HCT116 (cell line): Measurements from ENCODE around the gene OR4S1.

Experiments used
- CEBPB ChIP-seq: IDR thresholded peaks from 2 replicates; pipeline ENCODE4 v1.6.1; 2012; ENCODE audit warnings: low read depth
- EZH2 ChIP-seq: fragments of 200-600 bp; sonication (generic); IDR thresholded peaks from 2 replicates; pipeline ENCODE4 v1.6.1; 2017; ENCODE audit warnings: antibody characterized with exemption, mixed run types
- EZH2phosphoT487 ChIP-seq: fragments of 200-600 bp; IDR thresholded peaks from 2 replicates; pipeline ENCODE4 v1.6.1; 2018; ENCODE audit warnings: antibody characterized with exemption, borderline replicate concordance
- POLR2A ChIP-seq: IDR thresholded peaks from 2 replicates; pipeline ENCODE4 v1.7.0; 2011; ENCODE audit warnings: borderline replicate concordance; ENCODE audit not compliant: insufficient read depth, insufficient read length; ENCODE audit errors: extremely low read depth
- POLR2AphosphoS5 ChIP-seq: IDR thresholded peaks from 2 replicates; pipeline ENCODE4 v1.6.1; 2011; ENCODE audit warnings: mild to moderate bottlenecking, low read depth, low read length, moderate library complexity
- RAD21 ChIP-seq: IDR thresholded peaks from 2 replicates; pipeline ENCODE4 v1.6.1; 2012; ENCODE audit warnings: low read depth, mild to moderate bottlenecking
- SIN3A ChIP-seq: IDR thresholded peaks from 2 replicates; pipeline ENCODE4 v1.6.1; 2012; ENCODE audit warnings: low read depth
- SP1 ChIP-seq: IDR thresholded peaks from 2 replicates; pipeline ENCODE4 v1.6.1; 2012; ENCODE audit warnings: low read depth
- YY1 ChIP-seq: IDR thresholded peaks from 2 replicates; pipeline ENCODE4 v1.6.1; 2011; ENCODE audit warnings: low read length, low read depth, moderate library complexity, mild to moderate bottlenecking; ENCODE audit not compliant: insufficient replicate concordance; ENCODE audit errors: extremely low read depth
- TF ChIP-seq, protein P1 (sequence below): IDR thresholded peaks from 2 replicates; pipeline ENCODE4 v1.6.1; 2012; ENCODE audit warnings: low read depth
- TF ChIP-seq, protein P2 (sequence below), 3 experiments: fragments of 200-600 bp in 1 of 3; sonication (generic) in 1 of 3; IDR thresholded peaks in 2 of 3; conservative IDR thresholded peaks in 1 of 3; 2 replicates each; pipeline ENCODE4 v1.5.1; 2012 to 2017; ENCODE audit warnings: low read depth in 2 of 3, low read length in 2 of 3, antibody characterized with exemption in 1 of 3, borderline replicate concordance in 1 of 3, control low read depth in 1 of 3, mild to moderate bottlenecking in 1 of 3, mixed read lengths in 1 of 3, mixed run types in 1 of 3, moderate library complexity in 1 of 3; ENCODE audit not compliant: insufficient read depth in 1 of 3

DNA sequence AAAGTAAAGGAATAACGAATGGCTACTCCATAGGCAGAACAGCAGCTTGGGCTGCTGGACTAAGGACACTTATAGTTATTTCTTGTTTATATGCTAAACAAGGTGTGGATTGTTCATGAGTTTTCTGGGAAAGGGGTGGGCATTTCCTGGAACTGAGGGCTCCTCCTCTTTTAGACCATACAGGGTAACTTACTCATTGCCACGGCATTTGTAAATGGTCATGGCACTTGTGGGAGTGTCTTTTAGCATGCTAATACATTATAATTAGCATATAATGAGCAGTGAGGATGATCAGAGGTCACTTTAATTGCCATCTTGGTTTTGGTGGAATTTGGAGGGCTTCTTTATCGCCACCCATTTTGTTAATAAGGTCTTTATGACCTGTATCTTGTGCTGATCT, 35.4 kb upstream of the OR4S1 start:
- no peak for TF ChIP-seq EZH2phosphoT487
- TF ChIP-seq, protein P1, sequence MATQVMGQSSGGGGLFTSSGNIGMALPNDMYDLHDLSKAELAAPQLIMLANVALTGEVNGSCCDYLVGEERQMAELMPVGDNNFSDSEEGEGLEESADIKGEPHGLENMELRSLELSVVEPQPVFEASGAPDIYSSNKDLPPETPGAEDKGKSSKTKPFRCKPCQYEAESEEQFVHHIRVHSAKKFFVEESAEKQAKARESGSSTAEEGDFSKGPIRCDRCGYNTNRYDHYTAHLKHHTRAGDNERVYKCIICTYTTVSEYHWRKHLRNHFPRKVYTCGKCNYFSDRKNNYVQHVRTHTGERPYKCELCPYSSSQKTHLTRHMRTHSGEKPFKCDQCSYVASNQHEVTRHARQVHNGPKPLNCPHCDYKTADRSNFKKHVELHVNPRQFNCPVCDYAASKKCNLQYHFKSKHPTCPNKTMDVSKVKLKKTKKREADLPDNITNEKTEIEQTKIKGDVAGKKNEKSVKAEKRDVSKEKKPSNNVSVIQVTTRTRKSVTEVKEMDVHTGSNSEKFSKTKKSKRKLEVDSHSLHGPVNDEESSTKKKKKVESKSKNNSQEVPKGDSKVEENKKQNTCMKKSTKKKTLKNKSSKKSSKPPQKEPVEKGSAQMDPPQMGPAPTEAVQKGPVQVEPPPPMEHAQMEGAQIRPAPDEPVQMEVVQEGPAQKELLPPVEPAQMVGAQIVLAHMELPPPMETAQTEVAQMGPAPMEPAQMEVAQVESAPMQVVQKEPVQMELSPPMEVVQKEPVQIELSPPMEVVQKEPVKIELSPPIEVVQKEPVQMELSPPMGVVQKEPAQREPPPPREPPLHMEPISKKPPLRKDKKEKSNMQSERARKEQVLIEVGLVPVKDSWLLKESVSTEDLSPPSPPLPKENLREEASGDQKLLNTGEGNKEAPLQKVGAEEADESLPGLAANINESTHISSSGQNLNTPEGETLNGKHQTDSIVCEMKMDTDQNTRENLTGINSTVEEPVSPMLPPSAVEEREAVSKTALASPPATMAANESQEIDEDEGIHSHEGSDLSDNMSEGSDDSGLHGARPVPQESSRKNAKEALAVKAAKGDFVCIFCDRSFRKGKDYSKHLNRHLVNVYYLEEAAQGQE = no peak
- TF ChIP-seq SP1 = no peak
- TF ChIP-seq, protein P2, sequence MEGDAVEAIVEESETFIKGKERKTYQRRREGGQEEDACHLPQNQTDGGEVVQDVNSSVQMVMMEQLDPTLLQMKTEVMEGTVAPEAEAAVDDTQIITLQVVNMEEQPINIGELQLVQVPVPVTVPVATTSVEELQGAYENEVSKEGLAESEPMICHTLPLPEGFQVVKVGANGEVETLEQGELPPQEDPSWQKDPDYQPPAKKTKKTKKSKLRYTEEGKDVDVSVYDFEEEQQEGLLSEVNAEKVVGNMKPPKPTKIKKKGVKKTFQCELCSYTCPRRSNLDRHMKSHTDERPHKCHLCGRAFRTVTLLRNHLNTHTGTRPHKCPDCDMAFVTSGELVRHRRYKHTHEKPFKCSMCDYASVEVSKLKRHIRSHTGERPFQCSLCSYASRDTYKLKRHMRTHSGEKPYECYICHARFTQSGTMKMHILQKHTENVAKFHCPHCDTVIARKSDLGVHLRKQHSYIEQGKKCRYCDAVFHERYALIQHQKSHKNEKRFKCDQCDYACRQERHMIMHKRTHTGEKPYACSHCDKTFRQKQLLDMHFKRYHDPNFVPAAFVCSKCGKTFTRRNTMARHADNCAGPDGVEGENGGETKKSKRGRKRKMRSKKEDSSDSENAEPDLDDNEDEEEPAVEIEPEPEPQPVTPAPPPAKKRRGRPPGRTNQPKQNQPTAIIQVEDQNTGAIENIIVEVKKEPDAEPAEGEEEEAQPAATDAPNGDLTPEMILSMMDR (IDR thresholded peaks at IDR 0.05 in 2 of 3, conservative IDR thresholded peaks at IDR 0.05 in 1 of 3; ENCODE audit: borderline replicate concordance in 1 of 3, insufficient read depth in 1 of 3, low read depth in 2 of 3, low read length in 2 of 3) = no peak
- TF ChIP-seq EZH2 = no peak
- no peak for TF ChIP-seq POLR2A
- TF ChIP-seq SIN3A = no peak
- no peak for TF ChIP-seq RAD21
- TF ChIP-seq POLR2AphosphoS5 = no peak
- TF ChIP-seq YY1 = no peak
- TF ChIP-seq CEBPB = no peak
